ENCODE measurements around the gene DENND2A.

The DENND2A gene

GRCh38 chr7:140479062-140479738 lies 161.4 kb downstream of the DENND2A start, which contains the start of gene MKRN1:
MKRN1 (minus strand) TSS chr7:140479505; CDS start chr7:140479344, 161 bp downstream.
- peak within 1 kb of the TSS; percentile 74 for H3K27ac ChIP-seq (ENCODE audit: low read length)
- H3K36me3 ChIP-seq (ENCODE audit: insufficient read depth, low read depth, low read length) = no peaks in the 10 kb centered on the region
- peaks cover 15% of the 10 kb centered on the region for H3K4me1 ChIP-seq (ENCODE audit: insufficient read depth, low read length)
- H3K4me3 ChIP-seq (ENCODE audit: low read length) = peak within 1 kb of the TSS; percentile 97
- peak within 1 kb of the TSS; percentile 96 for H3K9ac ChIP-seq (ENCODE audit: low read depth, low read length)
- no peaks in the 10 kb centered on the region for H3K27me3 ChIP-seq (ENCODE audit: insufficient read depth, low read length)
- no peaks in the 10 kb centered on the region for H3K9me3 ChIP-seq (ENCODE audit: insufficient read depth, low read depth, low read length)

DNA sequence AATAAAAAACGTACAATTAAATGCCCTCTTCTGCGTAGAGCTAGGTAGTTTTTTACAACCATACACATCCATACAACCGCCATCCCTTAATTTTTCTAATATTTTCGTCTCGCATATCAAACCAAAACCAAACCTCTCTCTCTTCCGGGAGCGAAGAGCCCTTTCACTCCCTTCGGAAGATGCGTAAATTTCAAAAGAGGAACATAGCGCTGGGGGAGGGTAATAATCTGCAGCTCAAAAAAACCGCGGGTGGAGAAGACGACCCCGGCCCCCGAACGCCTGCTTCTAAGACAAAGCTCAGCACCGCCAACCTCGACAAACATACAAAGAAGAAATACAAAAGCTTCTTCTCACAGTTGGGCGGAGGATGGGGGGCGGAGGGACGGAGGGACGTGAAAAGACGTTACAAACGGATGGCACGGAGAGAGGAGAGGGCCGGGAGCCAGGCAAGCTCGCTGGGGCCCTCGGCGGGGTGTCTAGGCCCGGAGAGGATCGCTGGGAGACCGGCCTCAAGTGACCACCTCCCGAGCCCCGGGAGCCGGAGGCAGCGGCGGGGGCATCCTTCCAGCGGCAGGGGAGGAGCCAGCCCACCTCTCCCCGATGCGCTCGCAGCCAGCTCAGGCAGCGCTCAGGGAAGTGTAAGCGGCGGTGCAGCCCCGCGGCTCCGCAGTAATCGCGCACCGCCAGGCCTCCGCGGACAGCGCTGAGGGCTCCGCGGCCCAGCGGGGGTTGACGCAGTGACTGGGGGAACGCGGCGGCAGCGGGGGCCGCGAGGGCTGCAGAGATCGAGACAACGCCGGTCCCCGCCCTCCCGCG lies 162.2 kb downstream of the DENND2A start:
- H3K9ac ChIP-seq (ENCODE audit: low read depth, low read length) = peak overlapping the region; percentile 96
- H3K27ac ChIP-seq (ENCODE audit: low read length) = peak overlapping the region; percentile 74
- H3K36me3 ChIP-seq (ENCODE audit: insufficient read depth, low read depth, low read length) = no peaks in the 10 kb centered on the region
- peaks cover 14% of the 10 kb centered on the region for H3K4me1 ChIP-seq (ENCODE audit: insufficient read depth, low read length)
- H3K27me3 ChIP-seq (ENCODE audit: insufficient read depth, low read length) = no peaks in the 10 kb centered on the region
- H3K9me3 ChIP-seq (ENCODE audit: insufficient read depth, low read depth, low read length) = no peaks in the 10 kb centered on the region
- peak overlapping the region; percentile 97 for H3K4me3 ChIP-seq (ENCODE audit: low read length)

DNA sequence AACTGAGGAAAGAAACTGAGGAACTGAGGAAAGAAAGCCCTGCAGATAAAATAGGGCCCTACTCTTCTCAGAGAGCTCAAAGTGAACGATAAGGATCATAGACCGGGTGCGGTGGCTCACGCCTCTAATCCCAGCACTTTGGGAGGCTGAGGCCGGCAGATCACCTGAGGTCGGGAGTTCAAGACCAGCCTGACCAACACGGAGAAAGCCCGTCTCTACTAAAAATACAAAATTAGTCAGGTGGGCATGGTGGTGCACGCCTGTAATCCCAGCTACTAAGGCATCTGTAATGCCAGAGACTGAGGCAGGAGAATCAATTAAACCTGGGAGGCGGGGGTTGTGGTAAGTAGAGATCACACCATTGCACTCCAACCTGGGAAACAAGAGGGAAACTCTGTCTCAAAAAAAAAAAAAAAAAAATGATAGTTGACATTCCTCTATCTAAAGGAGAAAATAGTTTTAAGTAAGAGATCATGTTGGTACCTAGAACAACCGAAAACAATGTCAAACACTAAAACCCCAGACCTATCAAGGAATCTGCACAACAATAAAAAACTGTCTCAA lies 163.8 kb downstream of the DENND2A start:
- Histone ChIP-seq H3K9me3 (ENCODE audit: insufficient read depth, low read depth, low read length) (no peaks in the 10 kb centered on the region), H3K9ac (ENCODE audit: low read depth, low read length) (peak overlapping the region; percentile 37; the same call in 1 of the 2 replicates), H3K4me3 (ENCODE audit: low read length) (peak overlapping the region; percentile 97), H3K4me1 (ENCODE audit: insufficient read depth, low read length) (peaks cover 10% of the 10 kb centered on the region), H3K27me3 (ENCODE audit: insufficient read depth, low read length) (no peaks in the 10 kb centered on the region), H3K36me3 (ENCODE audit: insufficient read depth, low read depth, low read length) (peaks cover 4% of the 10 kb centered on the region), H3K27ac (ENCODE audit: low read length) (no peak overlapping the region)

- Histone ChIP-seq H3K9me3 (ENCODE audit: insufficient read depth, low read depth, low read length) (no peaks in the 10 kb centered on the region), H3K27me3 (ENCODE audit: insufficient read depth, low read length) (no peaks in the 10 kb centered on the region)
Observed at GRCh38 chr7:140475747-140476333, 164.8 kb downstream of the DENND2A start.

More at GRCh38 chr7:140475747-140476333, 164.8 kb downstream of the DENND2A start:
- Histone ChIP-seq H3K4me1 (ENCODE audit: insufficient read depth, low read length) (peaks cover 10% of the 10 kb centered on the region), H3K36me3 (ENCODE audit: insufficient read depth, low read depth, low read length) (peaks cover 13% of the 10 kb centered on the region), H3K9ac (ENCODE audit: low read depth, low read length) (peak overlapping the region; percentile 37; the same call in 1 of the 2 replicates), H3K27ac (ENCODE audit: low read length) (no peak overlapping the region), H3K4me3 (ENCODE audit: low read length) (no peak overlapping the region)

Measured in iPS-20b (cell line).